HepG2 (cell line): ENCODE data around the gene FKBP5. TPM values are rescaled to one million over a fixed set of nuclear protein-coding genes. Genes with fewer than 3 reads are reported as not detected.

Experiments
- ATAD3A ChIP-seq: sonication (generic); formaldehyde crosslinking; IDR thresholded peaks from 2 replicates; pipeline ENCODE4 v1.4.0; 2020; ENCODE audit warnings: missing genetic modification reagents
- DPF2 ChIP-seq: sonication (generic); formaldehyde crosslinking; IDR thresholded peaks from 2 replicates; pipeline ENCODE4 v1.4.0; 2020; ENCODE audit warnings: mild to moderate bottlenecking, low read depth, missing genetic modification reagents, borderline replicate concordance
- HMG20B ChIP-seq: conservative IDR thresholded peaks from 2 replicates; pipeline ENCODE4 v1.6.1; 2016; ENCODE audit warnings: missing genetic modification reagents, missing compliant biosample characterization
- KIAA2018 ChIP-seq: sonication (generic); formaldehyde crosslinking; IDR thresholded peaks from 2 replicates; pipeline ENCODE4 v1.5.0; 2020; ENCODE audit warnings: mild to moderate bottlenecking, missing genetic modification reagents, borderline replicate concordance
- MIXL1 ChIP-seq: IDR thresholded peaks from 2 replicates; pipeline ENCODE4 v1.6.1; 2016
- PCBP2 ChIP-seq: fragments of 200-400 bp; formaldehyde crosslinking; optimal IDR thresholded peaks from 2 replicates; pipeline ENCODE3; 2018; ENCODE audit warnings: low read length, low read depth; ENCODE audit not compliant: poor library complexity, severe bottlenecking
- ZBTB38 ChIP-seq: sonication (generic); formaldehyde crosslinking; IDR thresholded peaks from 2 replicates; pipeline ENCODE4 v1.5.1; 2020; ENCODE audit warnings: mild to moderate bottlenecking, missing genetic modification reagents
- ZNF326 ChIP-seq: sonication (generic); formaldehyde crosslinking; IDR thresholded peaks from 2 replicates; pipeline ENCODE4 v1.4.0; 2020; ENCODE audit warnings: missing genetic modification reagents, borderline replicate concordance
- ZNF616 ChIP-seq: sonication (generic); formaldehyde crosslinking; IDR thresholded peaks from 2 replicates; pipeline ENCODE4 v1.5.0; 2020; ENCODE audit warnings: low read depth, mild to moderate bottlenecking, missing genetic modification reagents
- polyA plus RNA-seq, 8 experiments: library from polyadenylated mRNA; depleted of rRNA in 3 of 8; stranded (reverse) in 7 of 8; unstranded in 1 of 8; fragments of >200 nt; fragmentation: Illumina TruSeq in 4 of 8; extraction: Trizol in 4 of 8; gene quantifications; 2 replicates each; pipeline versions ENCODE4 v1.2.1 to v1.2.3, GENCODE V29; 2011 to 2016; ENCODE audit warnings: low read depth in 4 of 8, missing spikeins in 1 of 8, mixed read lengths in 1 of 8; ENCODE audit not compliant: insufficient read depth in 1 of 8
- total RNA-seq, 5 experiments: library from RNA; depleted of rRNA; stranded (reverse); fragments of >200 nt; fragmentation: Illumina TruSeq; extraction: Trizol; gene quantifications; 2 replicates each; pipeline ENCODE4 v1.2.3, GENCODE V29; 2016; ENCODE audit warnings: low read depth in 1 of 5
- TF ChIP-seq, protein P1 (sequence below): sonication (generic); formaldehyde crosslinking; IDR thresholded peaks from 2 replicates; pipeline ENCODE4 v1.4.0; 2020; ENCODE audit warnings: missing genetic modification reagents
- TF ChIP-seq, protein P2 (sequence below): sonication (generic); formaldehyde crosslinking; IDR thresholded peaks from 2 replicates; pipeline ENCODE4 v1.4.0; 2020; ENCODE audit warnings: missing genetic modification reagents, low read depth, mild to moderate bottlenecking, borderline replicate concordance

Gene FKBP5
- total and polyA plus RNA-seq, 2 of the 13 experiments (the other 11 are each of a cell fraction or from before 2014, with no cell fraction given), result 8.0 to 17.4 TPM

DNA sequence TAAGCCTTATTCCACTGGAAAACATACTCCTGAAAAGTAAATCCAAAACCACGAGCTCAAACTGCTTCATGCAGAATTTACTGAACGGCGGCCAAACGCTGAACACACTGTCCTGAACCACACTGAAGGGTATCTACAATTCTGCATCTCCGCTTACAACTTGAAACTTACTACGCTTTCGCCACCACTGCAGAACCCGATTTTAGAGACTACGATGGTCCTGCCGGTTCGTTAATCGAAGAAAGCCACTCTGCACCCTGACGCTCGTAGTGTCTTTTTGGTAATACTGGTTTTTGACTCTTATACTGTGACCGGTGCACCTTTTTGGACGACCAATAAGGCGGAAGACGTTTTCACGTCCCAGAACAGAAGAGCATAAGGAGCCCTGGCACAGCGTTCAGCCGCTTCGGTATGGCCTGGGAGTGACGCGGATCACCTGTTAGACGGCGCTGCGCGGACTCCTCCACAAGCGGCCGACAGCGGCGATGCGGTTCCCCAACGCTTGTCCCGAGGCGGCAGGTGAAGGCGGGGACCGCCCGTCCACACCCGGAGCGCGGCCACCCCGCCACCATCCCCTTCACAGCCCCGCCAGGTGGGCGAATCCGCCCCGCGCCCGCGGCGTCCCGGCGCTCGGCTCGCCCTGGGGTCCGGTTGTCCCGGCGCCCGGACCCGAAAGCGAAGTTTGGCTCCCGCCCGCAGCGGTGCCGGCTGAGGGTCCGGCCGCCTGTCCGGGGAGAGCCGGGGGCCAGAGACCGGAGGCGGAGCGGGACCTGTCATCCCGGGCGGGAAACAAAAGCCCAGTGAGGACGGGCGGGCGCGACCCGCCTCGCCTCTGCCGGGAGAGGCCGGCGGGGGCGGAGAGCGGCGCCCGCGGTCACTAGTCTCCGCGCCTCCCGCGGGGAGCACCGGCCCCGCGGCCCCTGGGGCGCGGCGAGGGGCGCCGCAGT lies 784 bp downstream of the FKBP5 start (continued):
- TF ChIP-seq, protein P1, sequence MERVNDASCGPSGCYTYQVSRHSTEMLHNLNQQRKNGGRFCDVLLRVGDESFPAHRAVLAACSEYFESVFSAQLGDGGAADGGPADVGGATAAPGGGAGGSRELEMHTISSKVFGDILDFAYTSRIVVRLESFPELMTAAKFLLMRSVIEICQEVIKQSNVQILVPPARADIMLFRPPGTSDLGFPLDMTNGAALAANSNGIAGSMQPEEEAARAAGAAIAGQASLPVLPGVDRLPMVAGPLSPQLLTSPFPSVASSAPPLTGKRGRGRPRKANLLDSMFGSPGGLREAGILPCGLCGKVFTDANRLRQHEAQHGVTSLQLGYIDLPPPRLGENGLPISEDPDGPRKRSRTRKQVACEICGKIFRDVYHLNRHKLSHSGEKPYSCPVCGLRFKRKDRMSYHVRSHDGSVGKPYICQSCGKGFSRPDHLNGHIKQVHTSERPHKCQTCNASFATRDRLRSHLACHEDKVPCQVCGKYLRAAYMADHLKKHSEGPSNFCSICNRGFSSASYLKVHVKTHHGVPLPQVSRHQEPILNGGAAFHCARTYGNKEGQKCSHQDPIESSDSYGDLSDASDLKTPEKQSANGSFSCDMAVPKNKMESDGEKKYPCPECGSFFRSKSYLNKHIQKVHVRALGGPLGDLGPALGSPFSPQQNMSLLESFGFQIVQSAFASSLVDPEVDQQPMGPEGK (CRISPR knock-in tag), result 0 out of 2 replicates have a peak, but pooled peaks have one; percentile 1
- TF ChIP-seq MIXL1 (no peak), ZBTB38 (peak; percentile 30; the same call in 1 of the 2 replicates), HMG20B (CRISPR knock-in tag) (no peak), KIAA2018 (CRISPR knock-in tag) (0 out of 2 replicates have a peak, but pooled peaks have one; percentile 37), ATAD3A (no peak), ZNF616 (CRISPR knock-in tag) (peak; percentile 99), PCBP2 (no peak), DPF2 (CRISPR knock-in tag) (no peak), ZNF326 (CRISPR knock-in tag) (no peak)
- TF ChIP-seq, protein P2, sequence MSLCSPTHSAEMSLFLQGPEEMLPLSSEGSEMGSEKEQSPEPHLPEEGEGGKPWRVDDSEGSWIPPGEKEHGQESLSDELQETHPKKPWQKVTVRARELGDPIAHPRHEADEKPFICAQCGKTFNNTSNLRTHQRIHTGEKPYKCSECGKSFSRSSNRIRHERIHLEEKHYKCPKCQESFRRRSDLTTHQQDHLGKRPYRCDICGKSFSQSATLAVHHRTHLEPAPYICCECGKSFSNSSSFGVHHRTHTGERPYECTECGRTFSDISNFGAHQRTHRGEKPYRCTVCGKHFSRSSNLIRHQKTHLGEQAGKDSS, result peak; percentile 72; the same call in 1 of the 2 replicates
